Esophagus muscularis mucosa (tissue), 4 donors: Measurements from ENCODE around the gene DISP3.

Source experiments
- EP300 ChIP-seq: sonication (generic); formaldehyde crosslinking; IDR thresholded peaks from one replicate; pipeline ENCODE4 v1.6.1; 2017; ENCODE audit warnings: antibody characterized with exemption
- POLR2A ChIP-seq: fragments of 450-650 bp; IDR thresholded peaks from one replicate; pipeline ENCODE4 v1.6.1; 2017; ENCODE audit warnings: antibody characterized with exemption, moderate library complexity, mild to moderate bottlenecking, low read depth
- POLR2AphosphoS5 ChIP-seq, 2 donors: sonication (generic); formaldehyde crosslinking; IDR thresholded peaks; one replicate each; pipeline ENCODE4 v1.6.1; 2017; ENCODE audit warnings: antibody characterized with exemption in 2 of 2
- TF ChIP-seq, protein P1 (sequence below), 3 experiments: fragments of 200-600 bp in 2 of 3; fragments of 450-650 bp in 1 of 3; sonication (generic) in 2 of 3; IDR thresholded peaks; one replicate each; pipeline ENCODE4 v1.5.1; 2017 to 2019; ENCODE audit warnings: antibody characterized with exemption in 3 of 3, mild to moderate bottlenecking in 2 of 3, moderate library complexity in 1 of 3

DNA sequence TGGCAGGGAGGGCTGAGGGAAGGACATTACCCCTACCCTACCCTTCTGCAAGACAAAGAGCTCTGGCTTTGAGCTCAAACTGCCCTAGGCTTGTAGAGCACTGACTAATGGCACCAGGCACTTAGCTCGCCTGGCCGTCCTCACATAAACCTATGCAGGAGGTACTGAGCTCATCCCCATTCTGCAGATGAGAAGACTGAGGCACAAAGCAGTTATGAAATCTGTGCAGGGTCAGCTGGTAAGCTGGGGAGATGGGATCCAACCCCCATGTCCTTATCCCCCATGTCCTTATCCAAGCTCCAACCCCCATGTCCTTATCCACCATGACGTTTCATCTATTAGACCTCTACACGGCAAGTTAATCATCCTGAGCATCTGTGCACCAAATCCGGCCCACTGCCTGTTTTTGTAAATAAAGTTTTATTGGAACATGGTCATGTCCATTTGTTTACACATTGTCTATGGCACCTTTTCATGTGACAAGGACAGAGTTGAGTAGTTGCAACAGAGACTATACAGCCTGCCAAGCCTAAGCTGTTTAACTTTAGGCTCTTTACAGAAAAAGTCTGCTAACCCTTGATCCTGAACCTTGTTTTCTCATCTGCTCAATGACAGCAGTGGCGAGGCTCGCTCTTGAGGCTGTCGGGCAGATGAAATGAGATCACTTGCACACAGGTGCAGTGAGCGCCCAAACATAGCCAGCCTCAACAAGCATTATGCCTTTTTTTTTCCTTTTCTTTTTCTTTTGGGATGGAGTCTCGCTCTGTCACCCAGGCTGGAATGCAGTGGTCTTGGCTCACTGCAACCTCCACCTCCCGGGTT is 88.5 kb downstream of the DISP3 start:
- TF ChIP-seq EP300 (no peak), POLR2AphosphoS5 (IDR thresholded peaks at IDR 0.05) (no peak), POLR2A (no peak)
- TF ChIP-seq, protein P1, sequence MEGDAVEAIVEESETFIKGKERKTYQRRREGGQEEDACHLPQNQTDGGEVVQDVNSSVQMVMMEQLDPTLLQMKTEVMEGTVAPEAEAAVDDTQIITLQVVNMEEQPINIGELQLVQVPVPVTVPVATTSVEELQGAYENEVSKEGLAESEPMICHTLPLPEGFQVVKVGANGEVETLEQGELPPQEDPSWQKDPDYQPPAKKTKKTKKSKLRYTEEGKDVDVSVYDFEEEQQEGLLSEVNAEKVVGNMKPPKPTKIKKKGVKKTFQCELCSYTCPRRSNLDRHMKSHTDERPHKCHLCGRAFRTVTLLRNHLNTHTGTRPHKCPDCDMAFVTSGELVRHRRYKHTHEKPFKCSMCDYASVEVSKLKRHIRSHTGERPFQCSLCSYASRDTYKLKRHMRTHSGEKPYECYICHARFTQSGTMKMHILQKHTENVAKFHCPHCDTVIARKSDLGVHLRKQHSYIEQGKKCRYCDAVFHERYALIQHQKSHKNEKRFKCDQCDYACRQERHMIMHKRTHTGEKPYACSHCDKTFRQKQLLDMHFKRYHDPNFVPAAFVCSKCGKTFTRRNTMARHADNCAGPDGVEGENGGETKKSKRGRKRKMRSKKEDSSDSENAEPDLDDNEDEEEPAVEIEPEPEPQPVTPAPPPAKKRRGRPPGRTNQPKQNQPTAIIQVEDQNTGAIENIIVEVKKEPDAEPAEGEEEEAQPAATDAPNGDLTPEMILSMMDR (IDR thresholded peaks at IDR 0.05), result no peak
